ENCODE data around the gene APOL3.

DNA sequence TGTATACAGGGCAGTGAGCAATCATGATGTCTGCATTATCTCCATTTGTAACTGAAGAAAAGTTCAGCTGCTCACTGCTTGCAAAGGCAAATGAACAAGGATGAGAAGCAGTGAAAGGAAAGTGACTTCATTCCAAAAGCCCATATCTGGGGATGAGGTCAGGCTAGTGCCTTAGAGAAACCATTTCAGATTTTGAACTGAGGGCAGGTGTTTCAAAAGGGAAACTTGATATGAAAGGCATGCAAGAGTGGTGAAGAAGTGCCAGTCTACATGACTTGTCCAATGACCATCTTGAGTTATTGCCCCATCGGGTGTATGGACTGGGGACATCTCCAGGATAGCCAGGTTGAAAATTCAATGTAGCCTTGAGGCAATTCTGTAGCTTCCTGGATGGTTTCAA lies 48.4 kb upstream of the APOL3 start:
- TF ChIP-seq, protein P1, sequence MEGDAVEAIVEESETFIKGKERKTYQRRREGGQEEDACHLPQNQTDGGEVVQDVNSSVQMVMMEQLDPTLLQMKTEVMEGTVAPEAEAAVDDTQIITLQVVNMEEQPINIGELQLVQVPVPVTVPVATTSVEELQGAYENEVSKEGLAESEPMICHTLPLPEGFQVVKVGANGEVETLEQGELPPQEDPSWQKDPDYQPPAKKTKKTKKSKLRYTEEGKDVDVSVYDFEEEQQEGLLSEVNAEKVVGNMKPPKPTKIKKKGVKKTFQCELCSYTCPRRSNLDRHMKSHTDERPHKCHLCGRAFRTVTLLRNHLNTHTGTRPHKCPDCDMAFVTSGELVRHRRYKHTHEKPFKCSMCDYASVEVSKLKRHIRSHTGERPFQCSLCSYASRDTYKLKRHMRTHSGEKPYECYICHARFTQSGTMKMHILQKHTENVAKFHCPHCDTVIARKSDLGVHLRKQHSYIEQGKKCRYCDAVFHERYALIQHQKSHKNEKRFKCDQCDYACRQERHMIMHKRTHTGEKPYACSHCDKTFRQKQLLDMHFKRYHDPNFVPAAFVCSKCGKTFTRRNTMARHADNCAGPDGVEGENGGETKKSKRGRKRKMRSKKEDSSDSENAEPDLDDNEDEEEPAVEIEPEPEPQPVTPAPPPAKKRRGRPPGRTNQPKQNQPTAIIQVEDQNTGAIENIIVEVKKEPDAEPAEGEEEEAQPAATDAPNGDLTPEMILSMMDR (IDR thresholded peaks at IDR 0.05), result no peak
- TF ChIP-seq ZFX (IDR thresholded peaks at IDR 0.05; ENCODE audit: borderline replicate concordance), result no peak

Data from 22Rv1 (cell line).